GM06990 (cell line): ENCODE results near the gene PTPRD.

ENCODE experiments used
- DNase-seq: peaks from one replicate; pipeline ENCODE4 v3.0.0-alpha.2; 2011; ENCODE audit not compliant: insufficient read length; ENCODE audit errors: extremely low read depth
- H3K27me3 ChIP-seq: replicated peaks from 2 replicates; pipeline ENCODE4 v1.6.0; 2011; ENCODE audit warnings: low read length; ENCODE audit not compliant: control insufficient read depth, insufficient read depth
- H3K36me3 ChIP-seq: 2 replicates; pipeline ENCODE4 v1.5.1; 2011; ENCODE audit warnings: low read length; ENCODE audit not compliant: control insufficient read depth, insufficient read depth
- H3K4me3 ChIP-seq: replicated peaks from 2 replicates; pipeline ENCODE4 v1.5.1; 2011; ENCODE audit warnings: low read depth, mild to moderate bottlenecking, control low read depth, low read length
- CTCF ChIP-seq: IDR thresholded peaks from 2 replicates; pipeline ENCODE4 v1.5.1; 2011; ENCODE audit warnings: low read length, control low read depth, mild to moderate bottlenecking, inconsistent platforms; ENCODE audit not compliant: insufficient read depth, poor library complexity, severe bottlenecking

PTPRD gene

GRCh38 chr9:10411272-10411671 is 201.5 kb downstream of the PTPRD start:
- H3K27me3 ChIP-seq = no peaks in the 10 kb centered on the region
- no peak for DNase-seq
- H3K36me3 ChIP-seq = no peaks in the 10 kb centered on the region
- TF ChIP-seq CTCF = no peak
- H3K4me3 ChIP-seq = no peak overlapping the region

GRCh38 chr9:10403283-10403682 is 209.5 kb downstream of the PTPRD start:
- Histone ChIP-seq H3K36me3 (no peaks in the 10 kb centered on the region), H3K27me3 (no peaks in the 10 kb centered on the region), H3K4me3 (no peak overlapping the region)
- no peak for TF ChIP-seq CTCF
- no peak for DNase-seq

GRCh38 chr9:10396615-10397014 is 216.2 kb downstream of the PTPRD start:
- Histone ChIP-seq H3K36me3 (no peaks in the 10 kb centered on the region), H3K27me3 (no peaks in the 10 kb centered on the region), H3K4me3 (no peak overlapping the region)
- no peak for DNase-seq
- TF ChIP-seq CTCF = no peak

DNA sequence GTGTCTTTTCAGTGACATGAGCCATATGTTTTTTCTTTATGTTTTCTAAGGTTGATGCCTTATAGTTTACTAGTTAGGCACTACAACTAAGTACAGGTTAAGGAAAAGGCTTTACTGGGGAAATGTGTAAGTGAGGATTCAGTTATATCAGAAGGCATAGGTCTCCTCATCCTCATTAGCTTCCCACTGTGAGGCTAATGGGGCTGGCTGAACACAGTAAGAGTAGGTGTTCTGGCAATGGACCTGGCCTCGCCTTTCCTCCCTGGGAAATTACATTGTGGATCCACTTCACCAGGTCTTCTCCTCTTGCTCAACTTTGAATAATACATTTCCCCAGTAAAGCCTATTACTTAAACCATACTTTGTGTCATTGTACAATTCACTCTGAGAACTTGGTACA is 225.5 kb downstream of the PTPRD start:
- Histone ChIP-seq H3K27me3 (no peaks in the 10 kb centered on the region), H3K36me3 (no peaks in the 10 kb centered on the region), H3K4me3 (no peak overlapping the region)
- no peak for TF ChIP-seq CTCF
- DNase-seq = no peak

DNA sequence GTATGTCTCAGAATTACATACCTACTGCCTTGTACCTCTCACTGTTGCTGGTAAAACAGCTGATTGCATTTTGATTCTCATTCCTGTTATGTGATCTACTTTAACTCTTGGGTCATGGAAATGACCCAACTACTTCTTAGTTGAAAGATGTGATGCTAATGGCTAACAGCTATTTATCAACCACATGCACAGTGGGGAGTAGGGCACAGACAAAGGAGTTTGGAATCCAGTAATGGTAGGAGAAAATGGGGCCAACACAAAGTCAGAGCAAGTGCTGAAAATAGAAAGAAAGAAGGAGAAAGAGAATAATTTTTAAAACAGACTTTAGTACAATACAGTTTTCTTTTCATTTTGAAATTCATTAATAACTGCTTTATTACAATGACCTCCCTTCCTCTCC is 241.0 kb downstream of the PTPRD start:
- H3K36me3 ChIP-seq = no peaks in the 10 kb centered on the region
- TF ChIP-seq CTCF = no peak
- no peak overlapping the region for H3K4me3 ChIP-seq
- no peaks in the 10 kb centered on the region for H3K27me3 ChIP-seq
- no peak for DNase-seq

- DNase-seq = no peak
- peak; percentile 72 for TF ChIP-seq CTCF
- Histone ChIP-seq H3K4me3 (no peak overlapping the region), H3K27me3 (no peaks in the 10 kb centered on the region), H3K36me3 (no peaks in the 10 kb centered on the region)
Measured at GRCh38 chr9:10366171-10366779, 246.5 kb downstream of the PTPRD start.
